Measurements from ENCODE around the gene PRM1.
A peak's percentile ranks its signal among the peaks of the same experiment; 100 is the strongest.

PRM1 gene

GRCh38 chr16:11280616-11281522 is at the start of gene PRM1:
PRM1 (minus strand) TSS chr16:11281330; CDS start chr16:11281238, 92 bp downstream.
- H3K36me3 ChIP-seq (ENCODE audit: control insufficient read depth, insufficient read depth, low read length), result no peaks in the 10 kb centered on the region
- H3K4me1 ChIP-seq (ENCODE audit: control insufficient read depth, insufficient read depth, low read length), result no peaks in the 10 kb centered on the region; the same call in 1 of the 2 replicates
- no peaks in the 10 kb centered on the region for H3K27me3 ChIP-seq (ENCODE audit: control insufficient read depth, insufficient read depth, low read length)
- H3K4me3 ChIP-seq (ENCODE audit: low read length), result no peak within 1 kb of the TSS
- no peak within 1 kb of the TSS for H3K27ac ChIP-seq (ENCODE audit: low read length)
- no peaks in the 10 kb centered on the region for H3K9me3 ChIP-seq (ENCODE audit: control insufficient read depth, insufficient read depth, low read length)
- WGBS (ENCODE audit: insufficient coverage, insufficient read length), result no CpG with 5 or more reads among the region's 25 CpGs
- DNase-seq (ENCODE audit: low read depth, low spot score), result no peak

- WGBS (ENCODE audit: insufficient coverage, insufficient read length), result no CpG with 5 or more reads among the region's 5 CpGs
- Histone ChIP-seq H3K27ac (ENCODE audit: low read length) (no peak overlapping the region), H3K36me3 (ENCODE audit: control insufficient read depth, insufficient read depth, low read length) (no peaks in the 10 kb centered on the region), H3K9me3 (ENCODE audit: control insufficient read depth, insufficient read depth, low read length) (no peaks in the 10 kb centered on the region), H3K4me3 (ENCODE audit: low read length) (no peak overlapping the region), H3K27me3 (ENCODE audit: control insufficient read depth, insufficient read depth, low read length) (no peaks in the 10 kb centered on the region), H3K4me1 (ENCODE audit: control insufficient read depth, insufficient read depth, low read length) (peaks cover 10% of the 10 kb centered on the region)
- DNase-seq (ENCODE audit: low read depth, low spot score), result no peak
Measured at GRCh38 chr16:11330526-11331237, 49.6 kb upstream of the PRM1 start.

GRCh38 chr16:11329891-11330290 is 48.8 kb upstream of the PRM1 start:
- H3K9me3 ChIP-seq (ENCODE audit: control insufficient read depth, insufficient read depth, low read length), result no peaks in the 10 kb centered on the region
- H3K27me3 ChIP-seq (ENCODE audit: control insufficient read depth, insufficient read depth, low read length), result no peaks in the 10 kb centered on the region
- WGBS (ENCODE audit: insufficient coverage, insufficient read length), result no CpG with 5 or more reads among the region's 3 CpGs
- H3K36me3 ChIP-seq (ENCODE audit: control insufficient read depth, insufficient read depth, low read length), result no peaks in the 10 kb centered on the region
- H3K4me3 ChIP-seq (ENCODE audit: low read length), result no peak overlapping the region
- DNase-seq (ENCODE audit: low read depth, low spot score), result no peak
- H3K4me1 ChIP-seq (ENCODE audit: control insufficient read depth, insufficient read depth, low read length), result peaks cover 10% of the 10 kb centered on the region
- no peak overlapping the region for H3K27ac ChIP-seq (ENCODE audit: low read length)

GRCh38 chr16:11329071-11329491 is 48.0 kb upstream of the PRM1 start:
- H3K4me3 ChIP-seq (ENCODE audit: low read length), result no peak overlapping the region
- H3K9me3 ChIP-seq (ENCODE audit: control insufficient read depth, insufficient read depth, low read length), result no peaks in the 10 kb centered on the region
- no CpG with 5 or more reads among the region's 6 CpGs for WGBS (ENCODE audit: insufficient coverage, insufficient read length)
- H3K4me1 ChIP-seq (ENCODE audit: control insufficient read depth, insufficient read depth, low read length), result peaks cover 10% of the 10 kb centered on the region
- H3K27ac ChIP-seq (ENCODE audit: low read length), result peak overlapping the region; percentile 89
- H3K27me3 ChIP-seq (ENCODE audit: control insufficient read depth, insufficient read depth, low read length), result no peaks in the 10 kb centered on the region
- H3K36me3 ChIP-seq (ENCODE audit: control insufficient read depth, insufficient read depth, low read length), result no peaks in the 10 kb centered on the region
- DNase-seq (ENCODE audit: low read depth, low spot score), result no peak

GRCh38 chr16:11328172-11329070 is 47.3 kb upstream of the PRM1 start:
- no CpG with 5 or more reads among the region's 12 CpGs for WGBS (ENCODE audit: insufficient coverage, insufficient read length)
- Histone ChIP-seq H3K4me3 (ENCODE audit: low read length) (no peak overlapping the region), H3K4me1 (ENCODE audit: control insufficient read depth, insufficient read depth, low read length) (peaks cover 10% of the 10 kb centered on the region), H3K36me3 (ENCODE audit: control insufficient read depth, insufficient read depth, low read length) (no peaks in the 10 kb centered on the region), H3K27me3 (ENCODE audit: control insufficient read depth, insufficient read depth, low read length) (no peaks in the 10 kb centered on the region), H3K27ac (ENCODE audit: low read length) (peak overlapping the region; percentile 89), H3K9me3 (ENCODE audit: control insufficient read depth, insufficient read depth, low read length) (no peaks in the 10 kb centered on the region)
- peak; percentile 97 for DNase-seq (ENCODE audit: low read depth, low spot score)

- Histone ChIP-seq H3K9me3 (ENCODE audit: control insufficient read depth, insufficient read depth, low read length) (no peaks in the 10 kb centered on the region), H3K4me1 (ENCODE audit: control insufficient read depth, insufficient read depth, low read length) (peaks cover 10% of the 10 kb centered on the region), H3K36me3 (ENCODE audit: control insufficient read depth, insufficient read depth, low read length) (no peaks in the 10 kb centered on the region), H3K27ac (ENCODE audit: low read length) (peak overlapping the region; percentile 45), H3K27me3 (ENCODE audit: control insufficient read depth, insufficient read depth, low read length) (no peaks in the 10 kb centered on the region), H3K4me3 (ENCODE audit: low read length) (no peak overlapping the region)
- DNase-seq (ENCODE audit: low read depth, low spot score), result no peak
- WGBS (ENCODE audit: insufficient coverage, insufficient read length), result no CpG with 5 or more reads among the region's 23 CpGs
Measured at GRCh38 chr16:11327277-11328171, 46.4 kb upstream of the PRM1 start.

- H3K36me3 ChIP-seq (ENCODE audit: control insufficient read depth, insufficient read depth, low read length), result no peaks in the 10 kb centered on the region
- no peak for DNase-seq (ENCODE audit: low read depth, low spot score)
- no peak overlapping the region for H3K4me3 ChIP-seq (ENCODE audit: low read length)
- WGBS (ENCODE audit: insufficient coverage, insufficient read length), result no CpG with 5 or more reads among the region's 9 CpGs
- no peaks in the 10 kb centered on the region for H3K9me3 ChIP-seq (ENCODE audit: control insufficient read depth, insufficient read depth, low read length)
- H3K4me1 ChIP-seq (ENCODE audit: control insufficient read depth, insufficient read depth, low read length), result peaks cover 10% of the 10 kb centered on the region
- H3K27ac ChIP-seq (ENCODE audit: low read length), result peak overlapping the region; percentile 45
- no peaks in the 10 kb centered on the region for H3K27me3 ChIP-seq (ENCODE audit: control insufficient read depth, insufficient read depth, low read length)
Measured at GRCh38 chr16:11326737-11327276, 45.7 kb upstream of the PRM1 start.

- Histone ChIP-seq H3K4me3 (ENCODE audit: low read length) (no peak overlapping the region), H3K27ac (ENCODE audit: low read length) (no peak overlapping the region), H3K9me3 (ENCODE audit: control insufficient read depth, insufficient read depth, low read length) (no peaks in the 10 kb centered on the region), H3K4me1 (ENCODE audit: control insufficient read depth, insufficient read depth, low read length) (peaks cover 10% of the 10 kb centered on the region), H3K36me3 (ENCODE audit: control insufficient read depth, insufficient read depth, low read length) (no peaks in the 10 kb centered on the region), H3K27me3 (ENCODE audit: control insufficient read depth, insufficient read depth, low read length) (no peaks in the 10 kb centered on the region)
- WGBS (ENCODE audit: insufficient coverage, insufficient read length), result no CpG with 5 or more reads among the region's 9 CpGs
- no peak for DNase-seq (ENCODE audit: low read depth, low spot score)
Measured at GRCh38 chr16:11326084-11326736, 45.1 kb upstream of the PRM1 start.
